Germinal center (tissue), 1 donor: Measurements from ENCODE around the gene EPB41L4B.
"Not testable (repeated sequence)": the region's sequence is repeated elsewhere in the genome, so short reads cannot be mapped to it uniquely, and the experiment has no call there.

Experiments
- DNase-seq: peaks from one replicate; pipeline ENCODE4 v3.0.0; 2012; ENCODE audit warnings: mixed read lengths, low spot score

The EPB41L4B gene

GRCh38 chr9:109320742-109321448 lies at the start of gene EPB41L4B:
Gene EPB41L4B, minus strand, starts transcription at chr9:109321059. Its CDS starts 613 bp downstream, at chr9:109320446.
- peak; percentile 86 for DNase-seq

DNA sequence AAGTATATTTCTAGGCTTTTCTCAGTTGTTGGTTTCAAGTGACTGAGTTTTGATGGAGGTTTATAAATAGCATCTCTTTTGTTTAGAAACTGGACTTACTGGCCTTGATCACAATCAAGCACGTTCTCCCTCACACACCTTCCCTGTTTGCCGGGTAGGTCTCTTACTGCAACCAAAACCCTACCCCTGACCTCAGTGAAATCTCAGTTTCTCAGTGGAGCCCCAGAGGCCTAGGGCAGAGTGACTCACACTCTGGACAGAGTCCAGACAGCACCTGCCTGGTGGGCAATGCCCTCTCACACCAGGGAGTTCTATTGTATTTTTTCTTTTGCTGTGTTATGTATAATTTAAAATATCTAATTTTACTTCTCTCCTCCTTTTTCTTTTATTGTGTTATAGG lies 48.4 kb upstream of the EPB41L4B start:
- DNase-seq = no peak

GRCh38 chr9:109360771-109361170 lies 39.9 kb upstream of the EPB41L4B start:
- no peak for DNase-seq

- not testable (repeated sequence) for DNase-seq
Observed at GRCh38 chr9:109358968-109359603, 38.2 kb upstream of the EPB41L4B start.

DNA sequence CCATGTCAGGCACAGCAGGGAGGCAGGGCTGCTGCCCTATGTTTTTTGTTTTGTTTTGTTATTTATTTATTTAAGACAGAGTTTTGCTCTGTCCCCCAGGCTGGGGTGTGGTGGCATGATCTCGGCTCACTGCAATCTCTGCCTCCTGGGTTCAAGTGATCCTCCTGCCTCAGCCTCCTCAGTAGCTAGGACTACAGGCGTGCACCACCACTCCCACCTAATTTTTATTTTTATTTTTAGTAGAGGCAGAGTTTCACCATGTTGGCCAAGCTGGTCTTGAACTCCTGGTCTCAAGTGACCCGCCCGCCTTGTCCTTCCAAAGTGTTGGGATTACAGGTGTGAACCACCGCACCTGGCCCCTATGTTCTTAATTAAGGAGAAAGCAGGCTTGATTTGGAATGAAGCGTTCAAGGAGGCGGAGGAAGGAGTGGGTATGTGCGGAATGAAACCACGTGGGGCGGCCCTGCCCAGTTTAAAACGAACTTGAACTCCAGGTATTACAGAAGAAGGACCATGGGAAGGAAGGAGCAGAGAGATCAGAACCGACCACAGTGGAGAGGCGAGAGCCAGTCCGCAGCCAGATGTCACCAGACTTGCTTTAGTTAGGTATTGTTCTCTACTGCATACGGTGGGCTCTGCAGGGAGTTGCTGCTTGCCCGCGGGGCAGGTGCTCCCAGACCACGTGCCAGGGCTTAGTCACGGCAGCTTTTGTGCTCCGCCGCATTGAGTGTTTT lies 34.9 kb upstream of the EPB41L4B start:
- no peak for DNase-seq

DNA sequence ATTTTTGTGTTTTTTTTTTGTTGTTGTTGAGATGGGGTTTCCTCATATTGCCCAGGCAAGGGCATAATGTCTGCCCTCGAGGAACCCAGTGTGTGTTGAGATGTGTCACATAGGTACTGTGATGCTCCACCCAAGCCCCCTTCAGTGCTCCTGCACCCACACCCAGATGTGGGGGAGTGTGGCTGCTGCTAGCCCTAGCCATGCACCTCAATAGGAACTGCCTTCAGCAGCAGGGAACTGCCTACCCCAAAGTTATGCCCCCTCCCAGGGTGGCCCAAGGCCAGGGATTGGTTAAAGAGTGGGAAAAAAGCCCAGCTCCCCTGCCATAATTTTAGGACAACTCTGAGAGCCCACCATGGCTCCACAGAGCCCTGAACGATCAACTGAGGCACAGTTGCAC lies 33.3 kb upstream of the EPB41L4B start:
- DNase-seq = no peak

DNA sequence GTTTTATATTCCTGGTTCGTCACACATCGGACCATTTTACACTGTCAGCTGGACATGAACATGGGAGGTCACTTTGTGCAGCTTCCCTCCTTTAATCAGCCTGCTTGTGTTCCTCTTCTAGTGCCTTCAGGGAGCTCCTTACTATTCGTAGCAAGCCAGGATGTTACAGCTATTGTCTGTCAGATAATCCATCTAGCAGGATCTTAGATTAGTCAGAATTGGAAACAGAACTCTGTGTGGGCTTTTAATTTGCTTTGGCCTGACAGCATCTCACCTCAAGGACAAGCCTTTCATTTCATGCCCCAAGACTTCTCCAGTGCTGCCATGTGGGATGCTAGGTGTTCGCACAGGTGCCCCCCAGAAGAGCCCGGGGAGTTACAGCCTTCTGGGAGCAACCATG lies 30.2 kb upstream of the EPB41L4B start:
- no peak for DNase-seq

DNA sequence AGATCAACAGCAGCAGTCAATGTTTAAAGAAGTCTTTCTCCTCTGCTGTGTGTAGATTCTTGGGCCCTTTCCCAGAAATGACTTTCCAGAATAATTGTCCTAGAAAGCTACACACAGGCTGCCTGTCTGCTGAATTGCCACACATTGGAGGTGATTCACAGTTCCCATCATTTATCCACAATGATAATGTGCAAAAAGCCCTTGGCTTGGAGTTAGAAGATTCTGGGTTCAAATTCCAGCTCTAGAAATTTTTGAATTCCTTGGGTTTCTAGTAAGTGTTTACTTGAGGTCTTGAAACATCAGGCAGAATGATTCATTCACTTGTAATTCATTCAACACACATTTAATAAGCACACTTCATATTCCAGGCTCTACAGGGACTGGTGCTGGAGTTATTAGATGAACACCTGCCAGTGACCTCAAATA lies 28.6 kb upstream of the EPB41L4B start:
- DNase-seq = no peak

- DNase-seq = no peak
Observed at GRCh38 chr9:109346904-109347303, 26.0 kb upstream of the EPB41L4B start.

DNA sequence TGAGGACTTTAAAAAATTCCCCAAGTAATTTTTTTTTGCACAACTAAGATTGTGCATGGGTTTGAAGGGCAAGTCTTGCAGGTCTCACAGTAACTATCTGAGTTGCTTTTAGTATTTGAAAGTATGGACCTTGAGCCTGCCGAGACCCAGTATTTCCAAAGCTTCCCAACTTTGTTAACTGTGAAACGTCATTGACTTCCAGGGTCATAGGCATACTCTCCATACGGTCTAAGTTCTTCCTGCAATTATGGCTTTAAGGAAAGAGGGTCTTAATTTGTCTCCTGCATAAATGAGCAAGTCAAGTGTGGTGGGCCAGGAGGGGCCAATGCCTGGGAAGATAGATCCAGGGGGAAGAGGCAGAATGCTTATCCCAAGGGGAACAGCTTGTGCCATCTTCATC lies 24.0 kb upstream of the EPB41L4B start:
- DNase-seq = no peak

DNA sequence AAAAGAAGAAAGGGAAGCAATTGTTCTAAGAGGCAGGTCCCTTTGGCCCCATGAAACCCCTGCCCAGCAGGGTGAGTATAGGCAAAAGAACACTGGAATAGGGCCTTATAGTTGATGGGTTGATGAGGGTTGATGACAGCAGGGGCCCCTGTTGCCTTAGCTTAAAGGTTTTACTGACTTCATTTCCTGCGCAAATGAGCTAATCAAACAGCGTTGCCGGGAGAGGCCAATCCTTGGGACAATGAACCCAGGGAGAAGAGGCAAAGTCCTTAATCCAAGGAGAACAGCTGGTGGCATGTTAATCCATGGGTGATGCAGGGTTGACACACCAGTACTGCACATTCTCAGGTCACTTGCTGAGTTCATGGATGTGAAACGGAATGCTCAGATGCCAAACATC lies 22.0 kb upstream of the EPB41L4B start:
- DNase-seq = no peak

GRCh38 chr9:109341561-109341960 lies 20.7 kb upstream of the EPB41L4B start:
- DNase-seq = no peak

- not testable (repeated sequence) for DNase-seq
Observed at GRCh38 chr9:109340979-109341378, 20.1 kb upstream of the EPB41L4B start.

- DNase-seq = no peak
Observed at GRCh38 chr9:109336409-109336808, 15.6 kb upstream of the EPB41L4B start.

DNA sequence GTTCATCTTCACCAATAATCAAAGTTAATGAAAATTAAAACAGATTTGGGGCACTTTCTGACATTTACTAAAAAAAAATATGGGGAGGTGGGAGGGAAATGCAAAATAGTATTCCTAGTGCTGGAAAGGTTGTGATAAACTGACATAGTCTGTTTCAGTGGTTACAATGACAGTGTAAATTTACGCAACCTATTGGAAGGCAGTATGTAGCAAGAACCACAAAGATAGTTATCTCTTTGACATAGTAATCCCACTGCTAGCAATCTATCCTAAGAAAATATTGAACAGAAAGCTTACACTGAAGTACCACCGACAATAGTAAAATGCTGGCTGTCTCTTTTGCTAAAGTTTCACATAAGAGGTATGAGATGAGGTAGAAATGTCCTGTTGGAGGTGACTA lies 15.1 kb upstream of the EPB41L4B start:
- no peak for DNase-seq

- no peak for DNase-seq
Observed at GRCh38 chr9:109335121-109335520, 14.3 kb upstream of the EPB41L4B start.

GRCh38 chr9:109331353-109331752 lies 10.5 kb upstream of the EPB41L4B start:
- no peak for DNase-seq

- DNase-seq = no peak
Observed at GRCh38 chr9:109329638-109330258, 8.9 kb upstream of the EPB41L4B start.

DNA sequence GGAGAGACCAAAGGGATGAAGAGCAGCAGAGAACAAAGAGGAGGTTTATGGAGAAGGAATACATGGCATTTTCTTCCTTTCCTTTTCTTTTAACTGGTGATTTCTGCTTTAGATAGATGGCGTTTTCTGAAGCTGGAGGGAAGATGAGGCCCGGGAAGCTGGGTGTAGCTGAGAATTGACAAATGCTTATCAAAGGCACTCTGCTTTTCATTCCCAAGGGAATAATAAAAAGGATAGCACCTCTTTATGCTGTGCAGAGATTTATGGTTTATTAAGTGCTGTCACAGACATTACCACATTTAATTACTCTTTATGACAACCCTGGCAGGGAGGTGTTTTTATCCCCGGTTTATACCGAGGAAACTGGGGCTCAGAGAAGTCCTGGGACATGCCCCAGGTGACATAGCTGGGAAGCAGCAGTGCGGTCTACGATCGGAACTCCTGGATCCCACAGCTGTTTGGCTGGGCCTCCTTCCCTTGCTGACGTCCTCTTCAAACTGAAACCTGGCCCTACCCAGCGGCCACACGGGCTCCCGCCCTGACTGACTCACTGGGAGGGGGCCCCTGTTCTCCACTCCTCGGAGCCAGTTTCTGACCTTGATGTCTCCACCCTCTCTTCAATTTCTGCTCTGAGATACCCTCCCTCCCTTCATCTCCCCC lies 8.2 kb upstream of the EPB41L4B start:
- no peak for DNase-seq

- no peak for DNase-seq
Observed at GRCh38 chr9:109325089-109325488, 4.2 kb upstream of the EPB41L4B start.

GRCh38 chr9:109323771-109324170 lies 2.9 kb upstream of the EPB41L4B start:
- no peak for DNase-seq

DNA sequence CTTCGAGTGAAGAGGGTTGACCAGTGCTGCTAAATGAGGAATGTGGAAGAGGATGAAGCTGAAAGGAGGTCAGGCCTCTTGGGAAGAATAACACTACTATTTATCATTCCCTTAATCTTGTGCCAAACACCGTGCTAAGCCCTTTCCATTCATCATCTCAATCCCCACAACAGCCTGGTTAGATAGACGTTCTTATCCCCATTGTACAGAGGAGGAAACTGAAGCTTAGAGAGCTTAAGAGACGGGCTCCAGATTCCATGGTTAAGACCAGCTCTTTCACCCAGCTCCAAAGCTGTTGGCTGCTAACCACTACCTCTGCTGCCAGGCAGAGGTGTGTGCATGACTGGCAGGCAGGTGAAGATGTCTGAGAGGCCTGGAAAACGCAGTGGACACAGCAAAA lies 868 bp upstream of the EPB41L4B start:
- DNase-seq = no peak
